Measurements from ENCODE around the gene ZNF19. TPM values are rescaled to one million over a fixed set of nuclear protein-coding genes. Genes with fewer than 3 reads are reported as not detected.

The ZNF19 gene
- polyA plus RNA-seq, 12 donors = 2.4 to 3.9 (median 2.6) TPM; not detected in 2

Other genes with a start within 250 kb of the ZNF19 start
- 10 to 100 TPM in 11 of 12 donors, not detected in 1; 20.3 to 34.2 (median 27.4) TPM for gene CMTR2, start 199.9 kb downstream of the ZNF19 start, polyA plus RNA-seq (ENCODE audit: insufficient read length in 12 of 12)
- 1 to 10 TPM in 3 of 12 donors, under 1 TPM in 7, not detected in 2; 0.45 to 1.4 (median 0.71) TPM for gene CALB2, start 130.6 kb downstream of the ZNF19 start, polyA plus RNA-seq (ENCODE audit: insufficient read length in 12 of 12)
- not detected for gene TLE7, start 47.3 kb downstream of the ZNF19 start, polyA plus RNA-seq (ENCODE audit: insufficient read length in 12 of 12)
- 10 to 100 TPM in 9 of 12 donors, 1 to 10 TPM in 2, not detected in 1; 9.5 to 15.4 (median 11.8) TPM for gene ZNF23, start 27.1 kb downstream of the ZNF19 start, polyA plus RNA-seq (ENCODE audit: insufficient read length in 12 of 12)
- gene CHST4, start 37.1 kb upstream of the ZNF19 start, polyA plus RNA-seq (ENCODE audit: insufficient read length in 12 of 12) = under 1 TPM in 2 of 12 donors, not detected in 10; 0.13 to 0.15 TPM
- under 1 TPM in 4 of 12 donors, not detected in 8; 0.04 to 0.12 (median 0.07) TPM for gene TAT, start 87.8 kb upstream of the ZNF19 start, polyA plus RNA-seq (ENCODE audit: insufficient read length in 12 of 12)
- 1 to 10 TPM in 3 of 12 donors, under 1 TPM in 8, not detected in 1; 0.07 to 7.7 (median 0.29) TPM for gene MARVELD3, start 136.9 kb upstream of the ZNF19 start, polyA plus RNA-seq (ENCODE audit: insufficient read length in 12 of 12)
- gene PHLPP2, start 235.4 kb upstream of the ZNF19 start, polyA plus RNA-seq (ENCODE audit: insufficient read length in 12 of 12) = 10 to 100 TPM in 1 of 12 donors, 1 to 10 TPM in 10, not detected in 1; 4.8 to 20.0 (median 6.3) TPM